HEK293 (cell line): ENCODE measurements around the gene STX18.

Experiments
- HOXA7 ChIP-seq: sonication (generic); formaldehyde crosslinking; IDR thresholded peaks from 2 replicates; pipeline ENCODE4 v1.8.1; 2022; ENCODE audit warnings: missing genetic modification reagents, borderline replicate concordance
- OSR2 ChIP-seq: fragments of 450-650 bp; formaldehyde crosslinking; IDR thresholded peaks from 2 replicates; pipeline ENCODE4 v1.5.1; 2016; ENCODE audit warnings: missing biosample characterization, missing genetic modification characterization
- RBAK ChIP-seq: fragments of 450-650 bp; formaldehyde crosslinking; IDR thresholded peaks from 2 replicates; pipeline ENCODE4 v1.5.1; 2016; ENCODE audit warnings: missing biosample characterization, missing genetic modification characterization
- ZBTB49 ChIP-seq: fragments of 450-650 bp; formaldehyde crosslinking; IDR thresholded peaks from 2 replicates; pipeline ENCODE4 v1.5.1; 2016; ENCODE audit warnings: missing biosample characterization, missing genetic modification characterization, low read depth
- ZNF292 ChIP-seq: fragments of 450-650 bp; formaldehyde crosslinking; IDR thresholded peaks from 2 replicates; pipeline ENCODE4 v1.5.1; 2016; ENCODE audit warnings: low read depth, missing biosample characterization, missing genetic modification characterization, borderline replicate concordance
- ZNF530 ChIP-seq: fragments of 450-650 bp; formaldehyde crosslinking; IDR thresholded peaks from 2 replicates; pipeline ENCODE4 v1.5.1; 2016; ENCODE audit warnings: low read depth, missing biosample characterization, missing genetic modification characterization
- ZNF664 ChIP-seq: fragments of 450-650 bp; formaldehyde crosslinking; IDR thresholded peaks from 2 replicates; pipeline ENCODE4 v1.5.1; 2016; ENCODE audit warnings: missing biosample characterization, missing genetic modification characterization
- ZNF692 ChIP-seq: fragments of 450-650 bp; formaldehyde crosslinking; IDR thresholded peaks from 2 replicates; pipeline ENCODE4 v1.5.1; 2016; ENCODE audit warnings: missing biosample characterization, missing genetic modification characterization
- TF ChIP-seq, protein P1 (sequence below): fragments of 450-650 bp; formaldehyde crosslinking; IDR thresholded peaks from 2 replicates; pipeline ENCODE4 v1.5.1; 2016; ENCODE audit warnings: missing biosample characterization, missing genetic modification characterization

GRCh38 chr4:4421356-4421755 is 120.5 kb downstream of the STX18 start:
- TF ChIP-seq HOXA7 (CRISPR knock-in tag) = no peak
- no peak for TF ChIP-seq RBAK (tag by site-specific recombination)
- TF ChIP-seq OSR2 (tag by site-specific recombination) = no peak
- no peak for TF ChIP-seq ZNF692
- no peak for TF ChIP-seq ZNF292 (tag by site-specific recombination)
- TF ChIP-seq ZBTB49 = no peak
- TF ChIP-seq, protein P1, sequence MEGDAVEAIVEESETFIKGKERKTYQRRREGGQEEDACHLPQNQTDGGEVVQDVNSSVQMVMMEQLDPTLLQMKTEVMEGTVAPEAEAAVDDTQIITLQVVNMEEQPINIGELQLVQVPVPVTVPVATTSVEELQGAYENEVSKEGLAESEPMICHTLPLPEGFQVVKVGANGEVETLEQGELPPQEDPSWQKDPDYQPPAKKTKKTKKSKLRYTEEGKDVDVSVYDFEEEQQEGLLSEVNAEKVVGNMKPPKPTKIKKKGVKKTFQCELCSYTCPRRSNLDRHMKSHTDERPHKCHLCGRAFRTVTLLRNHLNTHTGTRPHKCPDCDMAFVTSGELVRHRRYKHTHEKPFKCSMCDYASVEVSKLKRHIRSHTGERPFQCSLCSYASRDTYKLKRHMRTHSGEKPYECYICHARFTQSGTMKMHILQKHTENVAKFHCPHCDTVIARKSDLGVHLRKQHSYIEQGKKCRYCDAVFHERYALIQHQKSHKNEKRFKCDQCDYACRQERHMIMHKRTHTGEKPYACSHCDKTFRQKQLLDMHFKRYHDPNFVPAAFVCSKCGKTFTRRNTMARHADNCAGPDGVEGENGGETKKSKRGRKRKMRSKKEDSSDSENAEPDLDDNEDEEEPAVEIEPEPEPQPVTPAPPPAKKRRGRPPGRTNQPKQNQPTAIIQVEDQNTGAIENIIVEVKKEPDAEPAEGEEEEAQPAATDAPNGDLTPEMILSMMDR = no peak
- TF ChIP-seq ZNF530 (tag by site-specific recombination) = no peak
- no peak for TF ChIP-seq ZNF664 (tag by site-specific recombination)
